SK-N-SH (cell line): Measurements from ENCODE around the gene MRAP.

Experiments used
- CTCF ChIP-seq: fragments of 200-600 bp; sonication (generic); IDR thresholded peaks from 2 replicates; pipeline ENCODE4 v1.6.1; 2017; ENCODE audit warnings: antibody characterized with exemption, mild to moderate bottlenecking, moderate library complexity
- EP300 ChIP-seq, 2 experiments: IDR thresholded peaks; 2 replicates each; pipeline versions ENCODE4 v1.4.0 to v1.6.1; 2012; ENCODE audit warnings: borderline replicate concordance in 1 of 2, low read depth in 1 of 2, low read length in 1 of 2
- EZH2phosphoT487 ChIP-seq: fragments of 200-600 bp; sonication (generic); IDR thresholded peaks from 2 replicates; pipeline ENCODE4 v1.6.1; 2017; ENCODE audit warnings: low read depth, mixed run types, mild to moderate bottlenecking, antibody characterized with exemption, moderate library complexity, borderline replicate concordance
- GATA2 ChIP-seq: sonication (generic); formaldehyde crosslinking; IDR thresholded peaks from 2 replicates; pipeline ENCODE4 v1.5.0; 2020; ENCODE audit warnings: mild to moderate bottlenecking, missing genetic modification reagents
- MAX ChIP-seq: IDR thresholded peaks from 2 replicates; pipeline ENCODE4 v1.4.0; 2012; ENCODE audit warnings: low read depth
- MEF2A ChIP-seq: IDR thresholded peaks from 2 replicates; pipeline ENCODE4 v1.4.0; 2012; ENCODE audit warnings: low read depth, borderline replicate concordance
- POLR2AphosphoS5 ChIP-seq: IDR thresholded peaks from 2 replicates; pipeline ENCODE4 v1.6.1; 2012; ENCODE audit warnings: low read depth, low read length
- RAD21 ChIP-seq: IDR thresholded peaks from 2 replicates; pipeline ENCODE4 v1.6.1; 2012; ENCODE audit warnings: mild to moderate bottlenecking, low read length
- RCOR1 ChIP-seq: fragments of 150-350 bp; IDR thresholded peaks from 2 replicates; pipeline ENCODE4 v1.6.1; 2017; ENCODE audit warnings: antibody characterized with exemption, low read length
- SIN3A ChIP-seq: IDR thresholded peaks from 2 replicates; pipeline ENCODE4 v1.6.1; 2012; ENCODE audit warnings: low read depth, mild to moderate bottlenecking, low read length, moderate library complexity, borderline replicate concordance
- USF1 ChIP-seq: IDR thresholded peaks from 2 replicates; pipeline ENCODE4 v1.4.0; 2012; ENCODE audit warnings: low read depth, borderline replicate concordance

- TF ChIP-seq CTCF: no peak
- no peak for TF ChIP-seq MEF2A
- TF ChIP-seq SIN3A: no peak
- TF ChIP-seq USF1: no peak
- TF ChIP-seq MAX: no peak
- TF ChIP-seq EZH2phosphoT487: no peak
- TF ChIP-seq EP300 (IDR thresholded peaks at IDR 0.05; ENCODE audit: borderline replicate concordance in 1 of 2, low read depth in 1 of 2, low read length in 1 of 2): no peak
- TF ChIP-seq POLR2AphosphoS5: no peak
- no peak for TF ChIP-seq RAD21
- TF ChIP-seq GATA2 (CRISPR knock-in tag): no peak
- TF ChIP-seq RCOR1: no peak
Observed at GRCh38 chr21:32252136-32252535, 46.5 kb upstream of the MRAP start.
